Vagina (tissue), 2 donors: ENCODE data around the gene KLHDC8A. TPM values are rescaled to one million over a fixed set of nuclear protein-coding genes. Genes with fewer than 3 reads are reported as not detected.

Experiments used
- DNase-seq, 2 donors: peaks; one replicate each; pipeline ENCODE4 v3.0.0-alpha.2; 2017; ENCODE audit errors: extremely low spot score in 2 of 2
- H3K27ac ChIP-seq: fragments of 200-600 bp; sonication (generic); one replicate; pipeline ENCODE4 v1.5.1; 2019
- H3K27me3 ChIP-seq: fragments of 200-600 bp; sonication (generic); one replicate; pipeline ENCODE4 v1.5.1; 2019
- H3K36me3 ChIP-seq, 2 donors: fragments of 200-600 bp; sonication (generic); one replicate each; pipeline ENCODE4 v1.5.1; 2017 to 2019
- H3K4me1 ChIP-seq: fragments of 200-600 bp; sonication (generic); one replicate; pipeline ENCODE4 v1.5.1; 2019
- H3K4me3 ChIP-seq, 2 donors: fragments of 200-600 bp; sonication (generic); 1 replicate in 1 of 2; 2 replicates in 1 of 2; pipeline ENCODE4 v1.5.1; 2016 to 2019
- H3K9me3 ChIP-seq: fragments of 200-600 bp; sonication (generic); one replicate; pipeline ENCODE4 v1.5.1; 2019
- POLR2A ChIP-seq, 2 donors: fragments of 450-650 bp; IDR thresholded peaks; one replicate each; pipeline ENCODE4 v1.6.1; 2017; ENCODE audit warnings: antibody characterized with exemption in 2 of 2, mild to moderate bottlenecking in 2 of 2, moderate library complexity in 2 of 2
- POLR2AphosphoS5 ChIP-seq, 2 donors: sonication (generic); formaldehyde crosslinking; IDR thresholded peaks; one replicate each; pipeline ENCODE4 v1.9.0; 2017; ENCODE audit warnings: antibody characterized with exemption in 2 of 2, mild to moderate bottlenecking in 2 of 2, low read depth in 1 of 2; ENCODE audit not compliant: insufficient read depth in 1 of 2
- intact Hi-C: fragments of 100-400 bp; cut with DNase I; formaldehyde crosslinking; loops from one replicate; pipeline ENCODE4 v1.15.1; 2023
- total RNA-seq: library from RNA; depleted of rRNA; stranded (reverse); fragments of >200 nt; gene quantifications from one replicate; pipeline ENCODE4 v1.2.3, GENCODE V29; 2016
- TF ChIP-seq, protein P1 (sequence below), 3 experiments: fragments of 450-650 bp in 2 of 3; fragments of 200-600 bp in 1 of 3; sonication (generic) in 1 of 3; IDR thresholded peaks; one replicate each; pipeline ENCODE4 v1.5.1; 2017 to 2019; ENCODE audit warnings: antibody characterized with exemption in 3 of 3, mild to moderate bottlenecking in 2 of 3, moderate library complexity in 2 of 3

Gene KLHDC8A
- total RNA-seq, 1 donor from 2014 or later: not detected

GRCh38 chr1:205303247-205303888 is 53.4 kb downstream of the KLHDC8A start:
- H3K36me3 ChIP-seq: peaks cover 0 to 32% of the 10 kb centered on the region in 2 donors

DNA sequence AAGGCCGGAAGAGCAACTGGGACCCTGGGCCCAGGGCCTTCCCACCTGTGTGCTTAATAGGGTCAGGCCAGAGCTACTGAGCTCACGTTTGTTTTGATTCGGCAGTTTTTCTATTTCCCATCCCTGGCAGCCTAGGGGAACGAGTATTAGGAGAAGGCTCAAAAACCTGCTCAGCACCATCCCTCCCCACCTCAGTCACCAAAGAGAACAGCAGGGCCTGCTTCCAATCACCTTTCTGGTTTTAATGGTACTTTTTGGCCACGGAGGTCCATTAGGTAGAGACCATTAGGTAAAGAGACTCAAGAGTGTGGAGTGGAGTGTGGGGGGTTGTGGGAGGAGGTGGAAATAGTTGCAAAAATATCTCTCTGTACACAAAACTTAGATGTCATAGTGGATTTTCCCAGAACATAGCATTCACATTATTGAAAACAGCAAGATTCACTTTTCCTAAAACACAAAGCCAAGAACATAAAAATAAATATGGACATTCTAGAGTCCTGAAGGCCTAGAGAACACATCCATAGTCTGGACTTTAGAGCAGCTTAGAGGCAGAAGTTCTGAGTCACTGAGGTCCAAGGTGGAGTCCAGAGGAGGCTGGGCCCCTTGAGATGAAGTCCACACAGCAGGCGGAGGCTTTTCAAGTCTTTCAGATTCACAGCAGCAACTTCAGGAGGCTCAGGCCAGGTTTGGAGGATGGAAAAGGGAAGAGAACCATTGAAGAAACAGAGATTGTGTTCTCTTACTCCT is 54.7 kb downstream of the KLHDC8A start:
- Histone ChIP-seq H3K36me3 (peaks cover 0 to 21% of the 10 kb centered on the region in 2 donors), H3K9me3 (no peaks in the 10 kb centered on the region), H3K4me3 (no peak overlapping the region), H3K27ac (no peak overlapping the region), H3K4me1 (peaks cover 5% of the 10 kb centered on the region), H3K27me3 (no peaks in the 10 kb centered on the region)
- no peak for DNase-seq
- TF ChIP-seq POLR2A (IDR thresholded peaks at IDR 0.05): no peak
- no peak for TF ChIP-seq POLR2AphosphoS5 (IDR thresholded peaks at IDR 0.05; ENCODE audit: insufficient read depth in 1 of 2, low read depth in 1 of 2)
- TF ChIP-seq, protein P1, sequence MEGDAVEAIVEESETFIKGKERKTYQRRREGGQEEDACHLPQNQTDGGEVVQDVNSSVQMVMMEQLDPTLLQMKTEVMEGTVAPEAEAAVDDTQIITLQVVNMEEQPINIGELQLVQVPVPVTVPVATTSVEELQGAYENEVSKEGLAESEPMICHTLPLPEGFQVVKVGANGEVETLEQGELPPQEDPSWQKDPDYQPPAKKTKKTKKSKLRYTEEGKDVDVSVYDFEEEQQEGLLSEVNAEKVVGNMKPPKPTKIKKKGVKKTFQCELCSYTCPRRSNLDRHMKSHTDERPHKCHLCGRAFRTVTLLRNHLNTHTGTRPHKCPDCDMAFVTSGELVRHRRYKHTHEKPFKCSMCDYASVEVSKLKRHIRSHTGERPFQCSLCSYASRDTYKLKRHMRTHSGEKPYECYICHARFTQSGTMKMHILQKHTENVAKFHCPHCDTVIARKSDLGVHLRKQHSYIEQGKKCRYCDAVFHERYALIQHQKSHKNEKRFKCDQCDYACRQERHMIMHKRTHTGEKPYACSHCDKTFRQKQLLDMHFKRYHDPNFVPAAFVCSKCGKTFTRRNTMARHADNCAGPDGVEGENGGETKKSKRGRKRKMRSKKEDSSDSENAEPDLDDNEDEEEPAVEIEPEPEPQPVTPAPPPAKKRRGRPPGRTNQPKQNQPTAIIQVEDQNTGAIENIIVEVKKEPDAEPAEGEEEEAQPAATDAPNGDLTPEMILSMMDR (IDR thresholded peaks at IDR 0.05): no peak
- intact Hi-C loops: no loop called here

More at GRCh38 chr1:205303247-205303888, 53.4 kb downstream of the KLHDC8A start:
- Histone ChIP-seq H3K9me3 (no peaks in the 10 kb centered on the region), H3K4me3 (no peak overlapping the region), H3K4me1 (peaks cover 5% of the 10 kb centered on the region), H3K27ac (no peak overlapping the region), H3K27me3 (no peaks in the 10 kb centered on the region)
- TF ChIP-seq POLR2AphosphoS5 (IDR thresholded peaks at IDR 0.05; ENCODE audit: insufficient read depth in 1 of 2, low read depth in 1 of 2): no peak
- intact Hi-C loops: no loop called here
- DNase-seq: no peak

DNA sequence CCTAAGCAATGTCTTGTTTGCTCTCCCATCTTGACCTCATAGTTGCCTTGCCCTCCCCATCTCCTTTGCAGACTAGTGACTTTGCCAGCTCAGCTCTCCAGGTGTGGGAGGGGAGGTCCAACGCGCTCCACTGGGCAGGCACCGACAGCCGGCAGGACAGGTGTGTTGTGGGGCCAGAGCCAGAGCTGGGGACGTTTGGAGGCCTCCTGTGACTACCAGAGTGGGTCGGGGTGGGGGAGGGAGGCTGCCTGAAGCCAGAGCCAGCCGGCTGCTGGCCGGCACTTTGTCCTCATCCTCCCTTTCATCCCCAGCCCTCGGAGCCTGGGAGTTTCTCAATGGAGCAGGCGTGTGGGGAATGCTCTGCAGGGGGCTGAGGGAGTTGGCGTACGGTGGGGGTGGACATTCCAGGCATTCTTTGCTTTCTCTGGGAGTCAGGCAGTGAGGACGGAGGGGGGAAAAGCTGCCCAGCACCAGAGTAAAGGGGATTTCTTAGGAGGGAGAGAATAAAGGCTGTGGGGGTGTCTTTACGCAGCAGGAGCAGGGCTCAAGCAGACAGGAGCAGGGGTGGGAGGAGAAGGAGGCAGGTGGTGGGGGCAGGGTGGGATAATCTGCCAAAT is 55.4 kb downstream of the KLHDC8A start:
- no peaks in the 10 kb centered on the region for H3K9me3 ChIP-seq
- intact Hi-C loops: no loop called here
- peaks cover 7% of the 10 kb centered on the region for H3K4me1 ChIP-seq
- no peak overlapping the region for H3K27ac ChIP-seq
- H3K27me3 ChIP-seq: no peaks in the 10 kb centered on the region
- TF ChIP-seq, protein P1 (IDR thresholded peaks at IDR 0.05): no peak
- no peak for TF ChIP-seq POLR2AphosphoS5 (IDR thresholded peaks at IDR 0.05; ENCODE audit: insufficient read depth in 1 of 2, low read depth in 1 of 2)
- no peak for TF ChIP-seq POLR2A (IDR thresholded peaks at IDR 0.05)
- H3K4me3 ChIP-seq: no peak overlapping the region
- H3K36me3 ChIP-seq: peaks cover 0 to 19% of the 10 kb centered on the region in 2 donors
- no peak for DNase-seq

- H3K27ac ChIP-seq: no peak overlapping the region
Observed at GRCh38 chr1:205300149-205300548, 56.6 kb downstream of the KLHDC8A start.

More at GRCh38 chr1:205300149-205300548, 56.6 kb downstream of the KLHDC8A start:
- Histone ChIP-seq H3K36me3 (peaks cover 0 to 16% of the 10 kb centered on the region in 2 donors), H3K27me3 (no peaks in the 10 kb centered on the region), H3K9me3 (no peaks in the 10 kb centered on the region), H3K4me1 (peaks cover 17% of the 10 kb centered on the region), H3K4me3 (no peak overlapping the region)
- no peak for TF ChIP-seq POLR2AphosphoS5 (IDR thresholded peaks at IDR 0.05; ENCODE audit: insufficient read depth in 1 of 2, low read depth in 1 of 2)
- TF ChIP-seq, protein P1 (IDR thresholded peaks at IDR 0.05): no peak
- no peak for TF ChIP-seq POLR2A (IDR thresholded peaks at IDR 0.05)
- intact Hi-C loops: no loop called here
- DNase-seq: no peak
